ENCODE data around the gene IL32. TPM values are rescaled to one million over a fixed set of nuclear protein-coding genes. Genes with fewer than 3 reads are reported as not detected.

The IL32 gene
- total and polyA plus RNA-seq, 9 of the 15 experiments (the other 6 are each of a cell fraction or from before 2014, with no cell fraction given) = 0.21 to 2.2 (median 0.37) TPM; not detected in 3

DNA sequence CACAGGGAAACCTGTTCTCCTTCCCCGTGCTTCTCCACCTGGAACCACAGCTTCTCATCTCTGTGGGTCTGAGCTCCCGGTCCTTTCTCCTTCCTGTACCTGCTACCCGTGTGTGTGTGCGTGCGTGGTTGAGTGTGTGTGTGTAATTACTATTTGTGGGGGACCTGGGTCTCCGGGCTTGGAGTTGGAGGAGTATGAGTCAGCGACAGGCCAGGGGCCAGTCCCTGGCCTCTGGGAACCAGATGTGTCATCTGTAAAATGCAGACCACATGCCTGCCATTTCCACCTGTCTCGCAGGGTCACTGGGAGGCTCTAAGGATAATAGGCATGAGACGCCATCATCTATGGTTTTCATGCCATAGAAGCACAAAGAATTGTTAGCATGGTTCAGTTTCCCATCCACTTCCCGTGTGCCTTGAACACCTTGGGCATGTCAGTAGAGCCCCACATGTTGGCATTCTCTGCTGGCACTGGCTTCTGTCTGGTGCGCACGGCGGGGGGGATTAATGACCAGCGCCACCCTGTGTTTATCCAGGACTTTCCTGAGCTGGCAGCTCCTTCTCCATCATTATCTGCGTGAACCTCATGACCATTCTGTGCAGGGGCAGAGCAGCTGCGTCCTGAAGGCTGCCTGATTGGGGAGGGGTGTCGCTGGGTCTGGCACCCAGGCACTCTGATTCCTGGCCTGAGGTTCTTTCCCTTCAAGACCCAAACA lies 48.5 kb downstream of the IL32 start:
- H3K4me2 ChIP-seq (ENCODE audit: insufficient read depth, low read length) = peak overlapping the region; percentile 91
- POLR2A ChIA-PET = interaction anchor here (0.6 to 1.1 kb wide), 2 partner anchors 52 to 141 kb away, joined by 3 read pairs; no protein-coding TSS in a partner anchor
- peak; percentile 51 to 67 (median 56) for DNase-seq (ENCODE audit: extremely low read depth in 1 of 4, low spot score in 3 of 4)
- no peaks in the 10 kb centered on the region for H3K9me3 ChIP-seq (replicated peaks; ENCODE audit: control insufficient read depth, insufficient read depth, low read depth, low read length)
- no peak overlapping the region; the same call in 1 of the 3 replicates for H3K27ac ChIP-seq (ENCODE audit: extremely low read depth, low read depth, low read length)
- peaks cover 9% of the 10 kb centered on the region; the same call in 2 of the 3 replicates for H3K36me3 ChIP-seq (ENCODE audit: control insufficient read depth, insufficient read depth, low read length)
- WGBS (ENCODE audit: insufficient coverage, low coverage, missing lambda C conversion rate) = 29% methylated on average over 17 of the region's 17 CpGs
- no TSS peak for BruUV-seq (replicated peaks)
- H4K20me1 ChIP-seq (replicated peaks; ENCODE audit: control insufficient read depth, insufficient read depth, low read length) = no peaks in the 10 kb centered on the region; the same call in 1 of the 2 replicates
- H3K27me3 ChIP-seq (ENCODE audit: control insufficient read depth in 2 of 2, insufficient read depth in 2 of 2, low read length in 2 of 2) = no peaks in the 10 kb centered on the region
- peak overlapping the region; percentile 19; the same call in 1 of the 2 replicates for H2AFZ ChIP-seq (ENCODE audit: low read depth, low read length)
- ATAC-seq = peak; percentile 32
- peaks cover 9 to 34% of the 10 kb centered on the region in 2 experiments; a peak in 4 of 5 replicates for H3K4me1 ChIP-seq (replicated peaks in 1 of 2; ENCODE audit: control insufficient read depth in 2 of 2, insufficient read depth in 2 of 2, low read length in 2 of 2)
- CTCF ChIA-PET (ENCODE audit: low intra/inter-chr PET ratio) = no interaction called here
- FAIRE-seq = peak; percentile 79
- H3K9me1 ChIP-seq (ENCODE audit: control insufficient read depth, insufficient read depth, low read length) = no peaks in the 10 kb centered on the region
- peak overlapping the region; percentile 87 for H3K4me3 ChIP-seq
- H3K9ac ChIP-seq (ENCODE audit: insufficient read depth in 1 of 2, low read depth in 2 of 2, low read length in 2 of 2) = peak overlapping the region; percentile 68 to 97
- intact Hi-C loops (cut with micrococcal nuclease) (no loop called here), in situ Hi-C loops (cut with MboI) (no loop called here)
- peaks cover 12% of the 10 kb centered on the region for H3K79me2 ChIP-seq (ENCODE audit: control insufficient read depth, insufficient read depth, low read length)
- TF ChIP-seq ZEB2 (IDR thresholded peaks at IDR 0.05) = no peak
- no peak for TF ChIP-seq ETV6 (IDR thresholded peaks at IDR 0.05; ENCODE audit: borderline replicate concordance in 1 of 2, low read depth in 2 of 2, low read length in 1 of 2)
- no peak for TF ChIP-seq ETV6 (CRISPR knock-in tag; IDR thresholded peaks at IDR 0.05; ENCODE audit: borderline replicate concordance)
- TF ChIP-seq THRA (IDR thresholded peaks at IDR 0.05) = no peak
- TF ChIP-seq, protein P1, sequence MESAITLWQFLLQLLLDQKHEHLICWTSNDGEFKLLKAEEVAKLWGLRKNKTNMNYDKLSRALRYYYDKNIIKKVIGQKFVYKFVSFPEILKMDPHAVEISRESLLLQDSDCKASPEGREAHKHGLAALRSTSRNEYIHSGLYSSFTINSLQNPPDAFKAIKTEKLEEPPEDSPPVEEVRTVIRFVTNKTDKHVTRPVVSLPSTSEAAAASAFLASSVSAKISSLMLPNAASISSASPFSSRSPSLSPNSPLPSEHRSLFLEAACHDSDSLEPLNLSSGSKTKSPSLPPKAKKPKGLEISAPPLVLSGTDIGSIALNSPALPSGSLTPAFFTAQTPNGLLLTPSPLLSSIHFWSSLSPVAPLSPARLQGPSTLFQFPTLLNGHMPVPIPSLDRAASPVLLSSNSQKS (CRISPR knock-in tag; IDR thresholded peaks at IDR 0.05) = no peak
- 0 out of 2 replicates have a peak, but pooled peaks have one; percentile 27 for TF ChIP-seq SMARCA4 (IDR thresholded peaks at IDR 0.05)
- no peak for TF ChIP-seq KAT8 (IDR thresholded peaks at IDR 0.05; ENCODE audit: low read depth)
- peak; percentile 40; the same call in 1 of the 2 replicates for TF ChIP-seq CBFA2T3 (IDR thresholded peaks at IDR 0.05)
- no peak for TF ChIP-seq CBX5 (IDR thresholded peaks at IDR 0.05; ENCODE audit: borderline replicate concordance, low read depth)
- TF ChIP-seq GATAD2A (IDR thresholded peaks at IDR 0.05) = no peak
- TF ChIP-seq, protein P2, sequence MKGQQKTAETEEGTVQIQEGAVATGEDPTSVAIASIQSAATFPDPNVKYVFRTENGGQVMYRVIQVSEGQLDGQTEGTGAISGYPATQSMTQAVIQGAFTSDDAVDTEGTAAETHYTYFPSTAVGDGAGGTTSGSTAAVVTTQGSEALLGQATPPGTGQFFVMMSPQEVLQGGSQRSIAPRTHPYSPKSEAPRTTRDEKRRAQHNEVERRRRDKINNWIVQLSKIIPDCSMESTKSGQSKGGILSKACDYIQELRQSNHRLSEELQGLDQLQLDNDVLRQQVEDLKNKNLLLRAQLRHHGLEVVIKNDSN (CRISPR knock-in tag; IDR thresholded peaks at IDR 0.05) = no peak
- no peak for TF ChIP-seq FOXJ2 (tag; IDR thresholded peaks at IDR 0.05)
- TF ChIP-seq SMARCE1 (IDR thresholded peaks at IDR 0.05) = no peak
- no peak for TF ChIP-seq TGIF2 (CRISPR knock-in tag; IDR thresholded peaks at IDR 0.05)
- no peak for TF ChIP-seq DNMT1 (IDR thresholded peaks at IDR 0.05)
- no peak for TF ChIP-seq MED1 (CRISPR knock-in tag; IDR thresholded peaks at IDR 0.05; ENCODE audit: borderline replicate concordance)
- TF ChIP-seq ZSCAN29 (IDR thresholded peaks at IDR 0.05) = no peak
- TF ChIP-seq LARP7 (IDR thresholded peaks at IDR 0.05) = no peak
- no peak for TF ChIP-seq KAT2B (IDR thresholded peaks at IDR 0.05; ENCODE audit: low read depth, low read length)
- no peak for TF ChIP-seq RUNX1 (IDR thresholded peaks at IDR 0.05; ENCODE audit: low read depth)
- peak; percentile 48; the same call in 1 of the 2 replicates for TF ChIP-seq JUN (IDR thresholded peaks at IDR 0.05; ENCODE audit: borderline replicate concordance, low read depth, low read length)
- TF ChIP-seq JUN (CRISPR knock-in tag; IDR thresholded peaks at IDR 0.05; ENCODE audit: borderline replicate concordance) = no peak
- TF ChIP-seq ZNF830 (CRISPR knock-in tag; IDR thresholded peaks at IDR 0.05) = no peak
